Measurements from ENCODE around the gene KMT5B. TPM values are rescaled to one million over a fixed set of nuclear protein-coding genes. Genes with fewer than 3 reads are reported as not detected.

Gene KMT5B
- total RNA-seq, 1 donor from 2014 or later: 46.8 TPM

DNA sequence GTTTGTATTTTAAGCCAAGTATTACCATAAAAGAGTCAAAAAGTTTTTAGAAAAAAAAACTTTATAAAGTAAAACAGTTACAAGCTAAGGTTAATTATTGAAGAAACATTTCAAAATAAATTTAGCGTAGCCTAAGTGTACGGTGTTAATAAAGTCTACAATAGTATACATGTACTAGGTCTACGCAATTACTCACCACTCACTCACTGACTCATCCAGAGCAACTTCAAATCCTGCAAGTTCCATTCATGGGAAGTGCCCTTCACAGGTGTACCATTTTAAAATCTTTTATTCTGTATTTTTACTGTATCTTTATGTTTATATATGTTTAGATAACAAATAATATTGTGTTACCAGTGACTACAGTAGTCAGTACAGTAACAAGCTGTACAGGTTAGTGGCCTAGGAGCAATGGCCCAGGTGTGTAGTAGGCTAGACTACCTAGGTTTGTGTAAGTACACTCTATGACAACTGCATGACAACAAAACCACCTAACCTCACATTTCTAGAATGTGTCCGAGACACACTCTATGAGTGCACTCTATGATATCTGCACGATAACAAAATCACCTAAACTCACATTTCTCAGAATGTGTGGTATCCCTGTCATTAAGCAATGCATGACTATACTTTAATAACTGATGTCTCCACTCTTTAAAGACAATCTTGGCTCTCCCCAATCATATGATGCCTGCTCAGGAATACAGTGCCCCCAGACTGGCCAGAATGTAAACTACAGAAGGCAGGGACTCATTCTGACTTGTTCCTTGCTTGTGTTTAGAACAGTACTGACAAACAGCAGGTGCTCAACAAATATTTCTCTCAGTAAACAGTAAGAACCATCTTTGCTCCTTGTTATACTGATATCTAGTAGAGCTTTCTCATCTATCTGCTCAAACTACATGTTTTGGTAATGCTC lies 21.2 kb downstream of the KMT5B start:
- Mint-ChIP-seq H3K4me3 (ENCODE audit: unreplicated experiment) (no peak overlapping the region), H3K27me3 (ENCODE audit: unreplicated experiment) (peaks cover 1% of the 10 kb centered on the region), H3K36me3 (ENCODE audit: low read depth, unreplicated experiment) (no peaks in the 10 kb centered on the region), H3K27ac (ENCODE audit: unreplicated experiment) (no peak overlapping the region), H3K4me1 (ENCODE audit: unreplicated experiment) (peaks cover 3% of the 10 kb centered on the region), H3K9me3 (ENCODE audit: unreplicated experiment) (no peaks in the 10 kb centered on the region)
- DNase-seq (ENCODE audit: low spot score): no peak
- TF ChIP-seq CTCF (IDR thresholded peaks at IDR 0.05; ENCODE audit: unreplicated experiment): no peak

GRCh38 chr11:68189888-68190287 lies 23.2 kb downstream of the KMT5B start:
- H3K4me3 Mint-ChIP-seq (ENCODE audit: unreplicated experiment): no peak overlapping the region
- no peak for TF ChIP-seq CTCF (IDR thresholded peaks at IDR 0.05; ENCODE audit: unreplicated experiment)
- no peak for DNase-seq (ENCODE audit: low spot score)
- H3K27me3 Mint-ChIP-seq (ENCODE audit: unreplicated experiment): peaks cover 1% of the 10 kb centered on the region
- no peaks in the 10 kb centered on the region for H3K36me3 Mint-ChIP-seq (ENCODE audit: low read depth, unreplicated experiment)
- no peaks in the 10 kb centered on the region for H3K9me3 Mint-ChIP-seq (ENCODE audit: unreplicated experiment)
- H3K4me1 Mint-ChIP-seq (ENCODE audit: unreplicated experiment): peaks cover 6% of the 10 kb centered on the region
- H3K27ac Mint-ChIP-seq (ENCODE audit: unreplicated experiment): no peak overlapping the region

DNA sequence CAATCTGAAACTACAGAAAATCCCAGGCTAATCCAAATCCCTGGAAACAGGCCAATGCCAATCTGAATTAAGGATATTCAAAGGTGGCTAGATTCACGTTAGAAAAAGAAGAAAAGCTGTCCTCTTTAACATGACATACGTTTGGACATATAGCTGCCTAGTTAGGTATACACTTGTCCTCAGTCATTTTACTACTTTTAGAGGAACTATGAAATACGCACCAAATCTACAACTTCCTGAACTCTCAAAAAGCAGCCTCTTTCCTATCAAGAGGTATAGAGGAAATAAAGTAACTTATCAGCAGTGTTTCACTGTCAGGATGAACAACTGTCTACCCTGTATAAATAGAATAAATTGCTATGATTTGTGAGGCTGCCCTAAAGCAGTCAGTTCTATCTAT lies 24.0 kb downstream of the KMT5B start:
- Mint-ChIP-seq H3K4me3 (ENCODE audit: unreplicated experiment) (no peak overlapping the region), H3K27ac (ENCODE audit: unreplicated experiment) (no peak overlapping the region), H3K27me3 (ENCODE audit: unreplicated experiment) (peaks cover 1% of the 10 kb centered on the region), H3K4me1 (ENCODE audit: unreplicated experiment) (peaks cover 6% of the 10 kb centered on the region), H3K9me3 (ENCODE audit: unreplicated experiment) (no peaks in the 10 kb centered on the region), H3K36me3 (ENCODE audit: low read depth, unreplicated experiment) (no peaks in the 10 kb centered on the region)
- no peak for TF ChIP-seq CTCF (IDR thresholded peaks at IDR 0.05; ENCODE audit: unreplicated experiment)
- DNase-seq (ENCODE audit: low spot score): no peak

DNA sequence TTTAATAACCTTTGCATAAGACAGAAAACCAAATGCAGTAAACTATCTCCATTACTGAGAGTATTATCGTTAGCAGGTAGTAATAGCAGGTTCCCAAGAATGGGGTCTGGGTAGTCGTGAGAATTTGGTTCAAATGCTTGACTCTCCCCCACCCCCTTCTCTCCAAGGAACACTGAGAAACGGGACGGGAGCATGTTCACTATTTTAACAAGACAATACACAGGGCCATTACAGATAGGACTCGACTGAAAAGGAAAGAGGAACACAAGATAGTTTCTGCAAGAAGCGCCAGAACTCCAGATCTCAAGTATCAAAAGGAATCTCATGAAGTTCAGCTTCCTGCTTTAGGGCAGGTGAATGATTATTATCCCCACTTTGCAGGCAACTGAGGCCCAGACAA lies 27.0 kb downstream of the KMT5B start:
- peaks cover 4% of the 10 kb centered on the region for H3K36me3 Mint-ChIP-seq (ENCODE audit: low read depth, unreplicated experiment)
- no peaks in the 10 kb centered on the region for H3K9me3 Mint-ChIP-seq (ENCODE audit: unreplicated experiment)
- no peak for TF ChIP-seq CTCF (IDR thresholded peaks at IDR 0.05; ENCODE audit: unreplicated experiment)
- H3K27me3 Mint-ChIP-seq (ENCODE audit: unreplicated experiment): peaks cover 4% of the 10 kb centered on the region
- no peak overlapping the region for H3K27ac Mint-ChIP-seq (ENCODE audit: unreplicated experiment)
- no peak for DNase-seq (ENCODE audit: low spot score)
- H3K4me1 Mint-ChIP-seq (ENCODE audit: unreplicated experiment): peaks cover 6% of the 10 kb centered on the region
- H3K4me3 Mint-ChIP-seq (ENCODE audit: unreplicated experiment): no peak overlapping the region

DNA sequence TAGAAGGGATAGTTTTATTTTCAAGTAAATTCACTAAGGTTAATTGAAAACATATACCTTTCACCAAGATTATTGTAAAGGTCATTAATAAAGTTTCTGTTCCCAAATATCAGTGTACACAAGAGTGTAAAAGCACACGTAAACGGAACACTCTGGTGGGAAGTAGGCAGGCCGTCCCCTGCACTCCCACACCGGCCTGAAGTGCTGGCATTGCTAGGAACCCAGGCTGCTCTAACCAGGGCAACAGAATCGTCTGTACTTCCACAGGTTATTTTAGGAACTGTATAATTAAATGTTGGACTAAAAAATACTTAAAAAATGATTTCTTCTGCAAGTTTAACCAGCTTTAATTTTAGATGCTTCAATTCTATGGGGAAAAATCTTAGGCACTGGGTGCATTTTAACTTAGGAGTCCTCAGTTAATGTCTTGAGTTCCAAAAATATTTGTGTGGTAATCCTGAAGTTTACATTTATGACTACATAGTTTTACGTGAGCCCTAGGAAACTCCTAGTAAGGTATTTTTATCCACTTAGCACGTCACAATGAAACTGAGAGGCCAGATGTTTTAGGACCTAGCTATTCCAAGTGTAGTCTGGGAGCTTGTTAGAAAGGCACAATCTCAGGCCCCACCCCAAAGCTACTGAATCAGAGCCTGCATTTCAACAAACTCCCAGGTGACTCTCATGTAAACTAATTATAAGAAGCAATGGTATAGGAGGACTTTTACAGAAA lies 31.2 kb downstream of the KMT5B start:
- Mint-ChIP-seq H3K27ac (ENCODE audit: unreplicated experiment) (no peak overlapping the region), H3K36me3 (ENCODE audit: low read depth, unreplicated experiment) (peaks cover 10% of the 10 kb centered on the region), H3K27me3 (ENCODE audit: unreplicated experiment) (peaks cover 3% of the 10 kb centered on the region), H3K4me1 (ENCODE audit: unreplicated experiment) (peaks cover 29% of the 10 kb centered on the region), H3K9me3 (ENCODE audit: unreplicated experiment) (no peaks in the 10 kb centered on the region), H3K4me3 (ENCODE audit: unreplicated experiment) (no peak overlapping the region)
- DNase-seq (ENCODE audit: low spot score): no peak
- TF ChIP-seq CTCF (IDR thresholded peaks at IDR 0.05; ENCODE audit: unreplicated experiment): no peak

All from endothelial cell (in vitro differentiated cells).